ENCODE measurements around the gene SPIRE2.

GRCh38 chr16:89827383-89828198 is 684 bp upstream of the SPIRE2 start:
- TF ChIP-seq CTCF (conservative IDR thresholded peaks at IDR 0.05 in 1 of 2, IDR thresholded peaks at IDR 0.05 in 1 of 2; ENCODE audit: low read depth in 1 of 2, low read length in 2 of 2), result no peak
- TF ChIP-seq EZH2 (IDR thresholded peaks at IDR 0.05; ENCODE audit: low read length, missing control alignments), result no peak

Measured in fibroblast of lung (primary cell).